T-helper 2 cell treated with Interferon-gamma antibody and Interleukin-4, amounts not matched to agents 100 ng/mL and 5 ng/mL, for 36 hours (primary cell): ENCODE measurements around the gene STAB2. TPM values are rescaled to one million over a fixed set of nuclear protein-coding genes. Genes with fewer than 3 reads are reported as not detected.

Experiments used
- intact Hi-C: fragments of 100-400 bp; cut with micrococcal nuclease; formaldehyde crosslinking; loops from one replicate; pipeline ENCODE4 v1.15.1; 2023
- total RNA-seq: library from RNA; stranded (reverse); gene quantifications from 2 replicates; pipeline ENCODE4 v1.2.3, GENCODE V29; 2022

Gene STAB2
- total RNA-seq, 1 donor from 2014 or later, result not detected

GRCh38 chr12:103688376-103689063, 101.4 kb downstream of the STAB2 start:
- intact Hi-C loops, result no loop called here

- intact Hi-C loops, result no loop called here
These were observed 103.4 kb downstream of the STAB2 start for GRCh38 chr12:103690426-103690825.

GRCh38 chr12:103691063-103691462, 104.0 kb downstream of the STAB2 start:
- intact Hi-C loops, result no loop called here

GRCh38 chr12:103696101-103696500, 109.0 kb downstream of the STAB2 start:
- intact Hi-C loops, result no loop called here

GRCh38 chr12:103697971-103698751, 111.1 kb downstream of the STAB2 start:
- intact Hi-C loops, result no loop called here

GRCh38 chr12:103698752-103699560, 111.9 kb downstream of the STAB2 start:
- intact Hi-C loops, result no loop called here

GRCh38 chr12:103705098-103705497, 118.0 kb downstream of the STAB2 start:
- intact Hi-C loops, result no loop called here

GRCh38 chr12:103705927-103706326, 118.9 kb downstream of the STAB2 start:
- intact Hi-C loops, result no loop called here

- intact Hi-C loops, result no loop called here
These were observed 120.4 kb downstream of the STAB2 start for GRCh38 chr12:103707446-103707845.

GRCh38 chr12:103710544-103710943, 123.5 kb downstream of the STAB2 start:
- intact Hi-C loops, result no loop called here

- intact Hi-C loops, result no loop called here
These were observed 125.1 kb downstream of the STAB2 start for GRCh38 chr12:103712216-103712615.

GRCh38 chr12:103715494-103715893, 128.4 kb downstream of the STAB2 start:
- intact Hi-C loops, result no loop called here

GRCh38 chr12:103716517-103717196, 129.6 kb downstream of the STAB2 start:
- intact Hi-C loops, result no loop called here

- intact Hi-C loops, result no loop called here
These were observed 138.3 kb downstream of the STAB2 start for GRCh38 chr12:103725398-103725797.

GRCh38 chr12:103727638-103728037, 140.6 kb downstream of the STAB2 start:
- intact Hi-C loops, result no loop called here

GRCh38 chr12:103728323-103728722, 141.2 kb downstream of the STAB2 start:
- intact Hi-C loops, result no loop called here

GRCh38 chr12:103729499-103729898, 142.4 kb downstream of the STAB2 start:
- intact Hi-C loops, result no loop called here

GRCh38 chr12:103731539-103731938, 144.5 kb downstream of the STAB2 start:
- intact Hi-C loops, result no loop called here

- intact Hi-C loops, result no loop called here
These were observed 147.8 kb downstream of the STAB2 start for GRCh38 chr12:103734863-103735262.

- intact Hi-C loops, result no loop called here
These were observed 148.2 kb downstream of the STAB2 start for GRCh38 chr12:103735291-103735690.

- intact Hi-C loops, result no loop called here
These were observed 149.5 kb downstream of the STAB2 start for GRCh38 chr12:103736572-103736971.
